ENCODE data around the gene ANXA6. TPM values are rescaled to one million over a fixed set of nuclear protein-coding genes. Genes with fewer than 3 reads are reported as not detected.

Gene ANXA6
- polyA plus RNA-seq, 3 donors = 140 to 155 (median 143) TPM

- no peak for DNase-seq (ENCODE audit: low read depth in 3 of 3, low spot score in 2 of 3)
Observed at GRCh38 chr5:151106509-151106908, 51.1 kb downstream of the ANXA6 start.

GRCh38 chr5:151106043-151106442 is 51.5 kb downstream of the ANXA6 start:
- DNase-seq (ENCODE audit: low read depth in 3 of 3, low spot score in 2 of 3) = no peak

GRCh38 chr5:151105561-151105960 is 52.0 kb downstream of the ANXA6 start:
- no peak for DNase-seq (ENCODE audit: low read depth in 3 of 3, low spot score in 2 of 3)

- no peak for DNase-seq (ENCODE audit: low read depth in 3 of 3, low spot score in 2 of 3)
Observed at GRCh38 chr5:151104795-151105194, 52.8 kb downstream of the ANXA6 start.

GRCh38 chr5:151101746-151102145 is 55.8 kb downstream of the ANXA6 start:
- no peak for DNase-seq (ENCODE audit: low read depth in 3 of 3, low spot score in 2 of 3)

GRCh38 chr5:151101151-151101550 is 56.4 kb downstream of the ANXA6 start:
- no peak for DNase-seq (ENCODE audit: low read depth in 3 of 3, low spot score in 2 of 3)

- no peak for DNase-seq (ENCODE audit: low read depth in 3 of 3, low spot score in 2 of 3)
Observed at GRCh38 chr5:151100681-151101080, 56.9 kb downstream of the ANXA6 start.

GRCh38 chr5:151098768-151099121 is 58.8 kb downstream of the ANXA6 start:
- DNase-seq (ENCODE audit: low read depth in 3 of 3, low spot score in 2 of 3) = no peak

GRCh38 chr5:151097820-151098767 is 59.5 kb downstream of the ANXA6 start:
- DNase-seq (ENCODE audit: low read depth in 3 of 3, low spot score in 2 of 3) = no peak

GRCh38 chr5:151097061-151097460 is 60.5 kb downstream of the ANXA6 start:
- no peak for DNase-seq (ENCODE audit: low read depth in 3 of 3, low spot score in 2 of 3)

- DNase-seq (ENCODE audit: low read depth in 3 of 3, low spot score in 2 of 3) = no peak
Observed at GRCh38 chr5:151096001-151096373, 61.6 kb downstream of the ANXA6 start.

- DNase-seq (ENCODE audit: low read depth in 3 of 3, low spot score in 2 of 3) = no peak
Observed at GRCh38 chr5:151095341-151096000, 62.1 kb downstream of the ANXA6 start.

- no peak for DNase-seq (ENCODE audit: low read depth in 3 of 3, low spot score in 2 of 3)
Observed at GRCh38 chr5:151094852-151095245, 62.7 kb downstream of the ANXA6 start.

GRCh38 chr5:151094030-151094851 is 63.3 kb downstream of the ANXA6 start:
- DNase-seq (ENCODE audit: low read depth in 3 of 3, low spot score in 2 of 3) = no peak

GRCh38 chr5:151093476-151093889 is 64.1 kb downstream of the ANXA6 start:
- DNase-seq (ENCODE audit: low read depth in 3 of 3, low spot score in 2 of 3) = no peak

- DNase-seq (ENCODE audit: low read depth in 3 of 3, low spot score in 2 of 3) = no peak
Observed at GRCh38 chr5:151092762-151093161, 64.8 kb downstream of the ANXA6 start.

GRCh38 chr5:151089726-151090125 is 67.9 kb downstream of the ANXA6 start:
- no peak for DNase-seq (ENCODE audit: low read depth in 3 of 3, low spot score in 2 of 3)

GRCh38 chr5:151088986-151089385 is 68.6 kb downstream of the ANXA6 start:
- no peak for DNase-seq (ENCODE audit: low read depth in 3 of 3, low spot score in 2 of 3)

- no peak for DNase-seq (ENCODE audit: low read depth in 3 of 3, low spot score in 2 of 3)
Observed at GRCh38 chr5:151087486-151087885, 70.1 kb downstream of the ANXA6 start.

GRCh38 chr5:151086905-151087360 is 70.6 kb downstream of the ANXA6 start:
- no peak for DNase-seq (ENCODE audit: low read depth in 3 of 3, low spot score in 2 of 3)

Data from right renal cortex interstitium (tissue), 3 donors.